Retinal pigment epithelial cell (primary cell): ENCODE results near the gene CEP164.

Experiments used
- DNase-seq: peaks from one replicate; pipeline ENCODE4 v3.0.0-alpha.2; 2010; ENCODE audit warnings: low read depth
- H3K4me3 ChIP-seq: 2 replicates; pipeline ENCODE4 v1.5.1; 2011; ENCODE audit warnings: mild to moderate bottlenecking, low read length, control low read depth, moderate library complexity
- CTCF ChIP-seq: conservative IDR thresholded peaks from 2 replicates; pipeline ENCODE4 v1.5.1; 2011; ENCODE audit warnings: low read depth, low read length, control low read depth, inconsistent platforms

CEP164 gene

GRCh38 chr11:117376517-117376916 is 48.9 kb downstream of the CEP164 start:
- no peak for TF ChIP-seq CTCF
- H3K4me3 ChIP-seq: no peak overlapping the region
- DNase-seq: no peak

GRCh38 chr11:117378976-117379865 is 51.6 kb downstream of the CEP164 start:
- DNase-seq: peak; percentile 86
- no peak overlapping the region for H3K4me3 ChIP-seq
- no peak for TF ChIP-seq CTCF

GRCh38 chr11:117380676-117381075 is 53.0 kb downstream of the CEP164 start:
- DNase-seq: no peak
- H3K4me3 ChIP-seq: no peak overlapping the region
- TF ChIP-seq CTCF: no peak

- no peak for DNase-seq
- TF ChIP-seq CTCF: no peak
- H3K4me3 ChIP-seq: no peak overlapping the region
These were observed 54.1 kb downstream of the CEP164 start for GRCh38 chr11:117381481-117382387.

GRCh38 chr11:117382746-117383145 is 55.1 kb downstream of the CEP164 start:
- DNase-seq: no peak
- H3K4me3 ChIP-seq: no peak overlapping the region
- TF ChIP-seq CTCF: no peak

GRCh38 chr11:117384045-117384444 is 56.4 kb downstream of the CEP164 start:
- peak; percentile 97 for DNase-seq
- H3K4me3 ChIP-seq: no peak overlapping the region
- no peak for TF ChIP-seq CTCF
